Endodermal cell (in vitro differentiated cells): ENCODE measurements around the gene UNC93A. TPM values are rescaled to one million over a fixed set of nuclear protein-coding genes. Genes with fewer than 3 reads are reported as not detected.

ENCODE experiments used
- DNase-seq: peaks from one replicate; pipeline ENCODE4 v3.0.0-alpha.2; 2017
- H3K27ac ChIP-seq: 2 replicates; pipeline ENCODE4 v1.5.1; 2013; ENCODE audit warnings: mild to moderate bottlenecking, low read depth, low read length, moderate library complexity
- H3K27me3 ChIP-seq: 2 replicates; pipeline ENCODE4 v1.6.1; 2013; ENCODE audit warnings: mild to moderate bottlenecking, low read length, moderate library complexity; ENCODE audit not compliant: insufficient read depth, control insufficient read depth, poor library complexity, severe bottlenecking
- H3K36me3 ChIP-seq: 2 replicates; pipeline ENCODE4 v1.7.0; 2013; ENCODE audit warnings: mild to moderate bottlenecking, low read length, moderate library complexity; ENCODE audit not compliant: control insufficient read depth, insufficient read depth
- H3K4me1 ChIP-seq: one replicate; pipeline ENCODE4 v1.7.0; 2013; ENCODE audit warnings: low read length; ENCODE audit not compliant: control insufficient read depth, insufficient read depth
- H3K4me3 ChIP-seq: 2 replicates; pipeline ENCODE4 v1.5.1; 2013; ENCODE audit warnings: mild to moderate bottlenecking, low read length, moderate library complexity
- H3K9ac ChIP-seq: 2 replicates; pipeline ENCODE4 v1.6.1; 2013; ENCODE audit warnings: mild to moderate bottlenecking, low read length, moderate library complexity; ENCODE audit not compliant: poor library complexity, severe bottlenecking; ENCODE audit errors: extremely low read depth
- H3K9me3 ChIP-seq: 2 replicates; pipeline ENCODE4 v1.6.1; 2013; ENCODE audit warnings: mild to moderate bottlenecking, low read length, moderate library complexity; ENCODE audit not compliant: control insufficient read depth
- H3K27ac Mint-ChIP-seq: 2 replicates; pipeline ENCODE4 v1.8.0; 2020; ENCODE audit warnings: mixed read lengths
- H3K27me3 Mint-ChIP-seq: 2 replicates; pipeline ENCODE4 v1.8.0; 2021; ENCODE audit warnings: mild to moderate bottlenecking, mixed read lengths; ENCODE audit not compliant: insufficient read depth
- H3K36me3 Mint-ChIP-seq: 2 replicates; pipeline ENCODE4 v1.8.0; 2020; ENCODE audit warnings: low read depth, mixed read lengths
- H3K4me1 Mint-ChIP-seq: 2 replicates; pipeline ENCODE4 v1.8.0; 2020; ENCODE audit warnings: mixed read lengths
- H3K4me3 Mint-ChIP-seq: 2 replicates; pipeline ENCODE4 v1.8.0; 2020; ENCODE audit warnings: mild to moderate bottlenecking, moderate library complexity, mixed read lengths
- H3K9me3 Mint-ChIP-seq: 2 replicates; pipeline ENCODE4 v1.8.0; 2020; ENCODE audit warnings: mild to moderate bottlenecking, mixed read lengths
- CTCF ChIP-seq: fragments of 200-600 bp; sonication (generic); conservative IDR thresholded peaks from 2 replicates; pipeline ENCODE4 v1.5.0; 2021; ENCODE audit warnings: antibody characterized with exemption, mild to moderate bottlenecking
- WGBS, 2 experiments: methylation state at CpG; one replicate each; pipeline versions ENCODE4 v1.1.5 to v1.1.7; 2013; ENCODE audit warnings: missing lambda C conversion rate in 2 of 2, mixed read lengths in 1 of 2; ENCODE audit not compliant: insufficient coverage in 1 of 2, insufficient read length in 1 of 2; 5-methylcytosine and 5-hydroxymethylcytosine counted together
- total RNA-seq, 2 donors: library from RNA; stranded (reverse); fragmentation: NEBNext Ultra II Directional in 1 of 2; extraction: Animal tissue kit (Norgen Biotek cat#: 25700) in 1 of 2; gene quantifications; 2 replicates in 1 of 2; 3 replicates in 1 of 2; pipeline ENCODE4 v1.2.1, GENCODE V29; 2021

The UNC93A gene
- total RNA-seq, 2 donors from 2014 or later: 2.0 to 4.0 TPM

GRCh38 chr6:167302796-167303195, 11.7 kb downstream of the UNC93A start:
- TF ChIP-seq CTCF: no peak
- Histone ChIP-seq H3K36me3 (no peaks in the 10 kb centered on the region), H3K9ac (no peak overlapping the region), H3K27ac (no peak overlapping the region), H3K27me3 (no peaks in the 10 kb centered on the region), H3K4me1 (no peaks in the 10 kb centered on the region), H3K9me3 (peaks cover 2% of the 10 kb centered on the region), H3K4me3 (no peak overlapping the region)
- H3K4me3 Mint-ChIP-seq: no peak overlapping the region
- DNase-seq: no peak
- 84 to 89% methylated on average over 10 to 13 of the region's 13 CpGs for WGBS, 2 experiments
- peaks cover 3% of the 10 kb centered on the region for H3K9me3 Mint-ChIP-seq
- peaks cover 7% of the 10 kb centered on the region for H3K27me3 Mint-ChIP-seq
- peaks cover 9% of the 10 kb centered on the region for H3K4me1 Mint-ChIP-seq
- H3K27ac Mint-ChIP-seq: no peak overlapping the region
- peaks cover 3% of the 10 kb centered on the region for H3K36me3 Mint-ChIP-seq

- H3K27me3 ChIP-seq: no peaks in the 10 kb centered on the region
- Mint-ChIP-seq H3K36me3 (no peaks in the 10 kb centered on the region), H3K4me3 (no peak overlapping the region), H3K27ac (no peak overlapping the region), H3K4me1 (peaks cover 9% of the 10 kb centered on the region), H3K9me3 (no peaks in the 10 kb centered on the region), H3K27me3 (peaks cover 5% of the 10 kb centered on the region)
- no peak overlapping the region for H3K27ac ChIP-seq
- no peaks in the 10 kb centered on the region for H3K9me3 ChIP-seq
- H3K4me3 ChIP-seq: no peak overlapping the region
- no peaks in the 10 kb centered on the region for H3K4me1 ChIP-seq
- DNase-seq: no peak
- H3K9ac ChIP-seq: no peak overlapping the region
- WGBS, 2 experiments: 91 to 95% methylated on average over 20 to 22 of the region's 22 CpGs
- no peak for TF ChIP-seq CTCF
- no peaks in the 10 kb centered on the region for H3K36me3 ChIP-seq
Measured at GRCh38 chr6:167303675-167304625, 12.8 kb downstream of the UNC93A start.

GRCh38 chr6:167304912-167305311, 13.8 kb downstream of the UNC93A start:
- H3K4me3 Mint-ChIP-seq: no peak overlapping the region
- no peaks in the 10 kb centered on the region for H3K36me3 Mint-ChIP-seq
- H3K4me1 Mint-ChIP-seq: peaks cover 9% of the 10 kb centered on the region
- H3K36me3 ChIP-seq: no peaks in the 10 kb centered on the region
- no peaks in the 10 kb centered on the region for H3K27me3 ChIP-seq
- H3K27ac Mint-ChIP-seq: no peak overlapping the region
- H3K4me1 ChIP-seq: no peaks in the 10 kb centered on the region
- H3K27me3 Mint-ChIP-seq: peaks cover 5% of the 10 kb centered on the region
- no peak for DNase-seq
- no peaks in the 10 kb centered on the region for H3K9me3 ChIP-seq
- TF ChIP-seq CTCF: no peak
- WGBS, 2 experiments: 75 to 80% methylated on average over 1 to 2 of the region's 2 CpGs
- H3K27ac ChIP-seq: no peak overlapping the region
- H3K9me3 Mint-ChIP-seq: no peaks in the 10 kb centered on the region
- H3K4me3 ChIP-seq: no peak overlapping the region
- H3K9ac ChIP-seq: no peak overlapping the region
